Left renal pelvis (tissue), 4 donors: ENCODE results near the gene RASSF7. TPM values are rescaled to one million over a fixed set of nuclear protein-coding genes. Genes with fewer than 3 reads are reported as not detected.

ENCODE experiments used
- DNase-seq, 4 donors: peaks; one replicate each; pipeline ENCODE4 v3.0.0-alpha.2; 2013; ENCODE audit warnings: low read depth in 4 of 4, low spot score in 3 of 4
- polyA plus RNA-seq, 4 donors: library from polyadenylated mRNA; unstranded; fragments of 120-200 nt; gene quantifications; one replicate each; pipeline ENCODE4 v1.2.1, GENCODE V29; 2013; ENCODE audit not compliant: insufficient read length in 4 of 4

The RASSF7 gene
- polyA plus RNA-seq, 4 donors, result 6.0 to 69.8 (median 35.6) TPM

DNA sequence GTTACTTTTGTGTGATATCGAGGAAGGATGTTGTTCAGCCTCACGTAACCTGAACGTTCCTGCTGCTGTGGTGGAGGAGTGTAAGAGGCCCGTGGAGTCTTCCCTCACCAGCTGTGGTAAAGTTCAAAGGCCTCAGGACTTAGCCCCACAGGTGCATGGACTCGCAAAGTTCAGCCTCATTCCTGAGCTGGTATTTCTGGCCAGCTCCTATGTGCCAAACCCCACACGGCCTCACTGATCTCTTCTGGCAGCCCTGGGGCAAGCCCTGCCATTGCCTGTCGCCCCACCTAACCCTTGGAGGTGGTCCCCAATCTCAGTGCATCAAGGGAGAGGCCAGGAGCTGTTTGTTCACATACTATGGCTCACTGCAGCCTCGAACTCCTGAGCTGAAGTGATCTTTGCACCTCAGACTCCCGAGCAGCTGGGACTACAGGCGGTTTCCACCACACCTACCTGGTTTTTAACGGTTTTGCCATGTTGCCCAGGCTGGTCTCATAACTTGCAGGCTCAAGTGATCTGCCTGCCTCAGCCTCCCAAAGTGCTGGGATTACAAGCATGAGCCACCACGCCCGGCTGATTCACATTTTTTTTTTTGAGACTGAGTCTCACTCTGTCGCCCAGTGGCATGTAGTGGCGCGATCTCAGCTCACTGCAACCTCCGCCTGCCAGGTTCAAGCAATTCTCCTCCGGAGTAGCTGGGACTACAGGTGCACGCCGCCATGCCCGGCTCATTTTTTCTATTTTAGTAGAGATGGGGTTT, 17.7 kb downstream of the RASSF7 start:
- no peak for DNase-seq

- no peak for DNase-seq
Measured at GRCh38 chr11:579830-580601, 19.2 kb downstream of the RASSF7 start.

GRCh38 chr11:581342-581741, 20.6 kb downstream of the RASSF7 start:
- no peak for DNase-seq

DNA sequence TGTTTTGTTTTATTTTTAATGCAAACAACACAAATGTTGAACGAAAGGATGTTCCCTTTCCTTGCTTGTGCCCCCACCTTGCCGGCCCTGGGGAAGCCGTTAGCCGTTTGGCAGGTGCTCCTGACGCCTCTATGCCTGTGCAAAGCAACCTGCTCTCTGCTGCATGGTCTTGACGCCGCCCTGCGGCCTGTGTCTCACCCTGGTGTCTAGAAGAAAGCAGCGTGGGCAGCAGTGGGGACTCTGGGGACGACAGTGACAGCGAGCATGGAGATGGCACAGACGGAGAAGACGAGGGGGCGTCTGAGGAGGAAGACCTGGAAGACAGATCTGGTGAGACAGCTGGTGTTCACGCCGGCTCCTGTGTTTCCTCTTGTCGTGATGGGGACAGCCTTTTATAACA, 21.0 kb downstream of the RASSF7 start:
- no peak for DNase-seq

DNA sequence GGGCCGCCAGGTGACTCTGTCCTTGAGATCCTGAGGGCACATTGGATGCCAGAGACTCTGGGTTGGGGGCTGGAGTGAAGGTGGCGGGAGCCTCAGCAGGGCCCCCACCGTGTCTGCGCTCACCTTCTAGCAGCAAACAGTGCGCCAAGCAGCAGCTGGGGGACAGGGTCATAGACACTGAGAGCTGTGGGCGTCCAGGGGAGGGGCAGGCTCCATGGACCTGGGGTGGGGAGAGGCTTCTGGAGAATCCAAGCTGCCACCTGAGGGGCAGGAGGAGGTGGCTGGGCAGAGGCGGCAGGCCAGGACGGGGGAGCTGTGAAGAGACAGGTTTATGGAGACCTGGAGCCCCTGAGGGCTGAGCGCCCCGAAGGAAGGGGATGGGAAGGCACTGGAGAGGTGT, 23.5 kb downstream of the RASSF7 start:
- DNase-seq, result no peak

- DNase-seq, result no peak
Measured at GRCh38 chr11:586376-587316, 25.9 kb downstream of the RASSF7 start.

DNA sequence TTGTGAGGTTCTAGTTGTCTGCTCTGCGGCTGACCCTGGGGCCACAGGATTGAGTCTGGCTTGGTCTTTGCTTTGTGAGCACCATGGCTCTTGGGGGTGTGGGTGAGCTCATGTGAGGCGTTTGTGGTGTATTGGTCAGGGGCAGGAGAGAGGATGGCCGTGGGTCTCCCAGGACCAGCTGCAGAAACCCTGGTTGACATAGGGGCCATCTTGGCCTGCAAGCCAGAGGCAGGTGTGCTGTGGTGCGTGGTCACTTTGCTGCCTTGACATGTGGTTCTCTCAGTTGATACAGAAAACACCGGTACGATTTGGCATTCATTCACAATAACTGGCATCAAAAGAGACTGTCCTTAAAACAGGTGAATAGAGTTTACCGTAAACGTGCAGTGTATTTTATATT, 26.8 kb downstream of the RASSF7 start:
- no peak for DNase-seq

DNA sequence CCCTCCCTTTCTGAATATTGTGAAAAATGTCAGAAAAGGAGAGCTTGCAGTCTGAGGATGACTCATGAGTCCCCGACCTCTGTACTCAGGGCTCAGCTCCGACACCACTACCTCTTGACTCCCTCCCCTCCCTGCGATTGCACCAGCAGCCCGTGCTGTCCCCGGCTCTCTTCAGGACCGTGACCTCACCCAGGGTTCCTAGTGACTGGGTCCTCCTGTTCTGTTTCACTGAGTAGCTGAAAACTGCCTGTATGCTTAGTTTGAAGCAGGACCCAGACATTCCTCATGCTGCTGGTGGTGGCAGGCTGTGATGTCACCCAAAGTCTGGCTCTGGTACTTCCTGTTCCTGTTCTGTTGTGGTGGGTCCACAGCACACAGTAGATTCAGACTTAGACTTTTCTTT, 27.2 kb downstream of the RASSF7 start:
- no peak for DNase-seq

- no peak for DNase-seq
Measured at GRCh38 chr11:589798-590197, 29.0 kb downstream of the RASSF7 start.

DNA sequence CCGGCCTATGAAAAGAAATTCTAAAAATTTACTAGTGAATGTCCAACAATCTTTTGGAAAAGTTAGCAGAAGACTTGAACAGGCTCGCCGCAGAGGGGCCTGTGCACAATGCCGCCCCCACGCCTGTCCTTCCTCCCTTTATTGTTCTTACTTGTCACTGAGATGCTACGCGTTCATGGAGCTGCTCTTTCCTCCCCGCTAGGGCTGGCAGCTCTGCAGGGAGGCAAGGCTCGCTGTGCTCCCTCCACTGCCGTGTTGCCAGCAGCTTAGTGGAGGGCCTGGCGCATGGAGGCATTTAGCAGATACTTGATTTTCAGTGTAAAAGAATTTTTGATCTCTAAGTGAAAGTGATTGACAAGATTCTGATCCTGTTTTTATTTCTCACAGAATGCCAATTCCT, 30.2 kb downstream of the RASSF7 start:
- DNase-seq, result no peak

DNA sequence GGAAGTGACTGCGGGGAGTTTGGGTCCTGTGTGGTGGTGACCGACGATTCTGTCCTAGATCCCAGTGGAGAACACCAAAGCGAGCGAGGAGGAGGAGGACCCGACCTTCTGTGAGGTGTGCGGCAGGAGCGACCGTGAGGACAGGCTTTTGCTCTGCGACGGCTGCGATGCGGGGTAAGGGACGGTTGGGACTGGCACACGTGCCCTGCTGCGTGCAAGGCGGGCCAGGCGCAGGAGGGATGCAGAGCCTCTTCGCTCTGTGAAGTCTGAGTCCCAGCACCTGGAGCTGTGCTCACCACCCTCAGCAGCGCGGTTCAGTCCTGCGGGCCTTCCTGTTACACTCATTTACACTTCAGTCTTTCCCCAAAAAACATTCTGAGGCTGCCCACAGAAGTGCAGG, 31.7 kb downstream of the RASSF7 start:
- DNase-seq, result no peak

- DNase-seq, result no peak
Measured at GRCh38 chr11:592918-593317, 32.1 kb downstream of the RASSF7 start.

GRCh38 chr11:593347-593746, 32.6 kb downstream of the RASSF7 start:
- no peak for DNase-seq

DNA sequence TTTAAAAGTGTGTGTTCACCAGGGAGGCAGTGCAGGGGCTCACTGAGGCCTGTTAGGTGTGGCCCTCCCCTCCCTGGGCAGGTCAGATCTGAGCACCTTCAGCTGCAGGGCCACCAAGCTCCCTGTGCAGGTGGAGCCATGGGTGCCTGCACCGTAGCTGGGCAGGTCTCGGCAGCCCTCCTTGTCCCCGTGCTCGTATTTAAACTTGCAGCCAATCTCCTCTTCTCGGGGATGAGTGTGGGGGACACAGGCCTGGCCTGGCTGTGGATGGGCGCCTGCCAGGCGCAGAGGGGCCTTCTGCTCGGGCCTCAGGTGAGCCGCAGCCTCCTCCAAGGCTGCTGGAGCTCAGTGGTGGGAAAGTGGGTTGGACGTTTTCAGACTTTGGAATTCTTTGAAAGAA, 34.6 kb downstream of the RASSF7 start:
- DNase-seq, result no peak

GRCh38 chr11:596374-596773, 35.6 kb downstream of the RASSF7 start:
- DNase-seq, result no peak

GRCh38 chr11:597166-597725, 36.5 kb downstream of the RASSF7 start:
- no peak for DNase-seq

DNA sequence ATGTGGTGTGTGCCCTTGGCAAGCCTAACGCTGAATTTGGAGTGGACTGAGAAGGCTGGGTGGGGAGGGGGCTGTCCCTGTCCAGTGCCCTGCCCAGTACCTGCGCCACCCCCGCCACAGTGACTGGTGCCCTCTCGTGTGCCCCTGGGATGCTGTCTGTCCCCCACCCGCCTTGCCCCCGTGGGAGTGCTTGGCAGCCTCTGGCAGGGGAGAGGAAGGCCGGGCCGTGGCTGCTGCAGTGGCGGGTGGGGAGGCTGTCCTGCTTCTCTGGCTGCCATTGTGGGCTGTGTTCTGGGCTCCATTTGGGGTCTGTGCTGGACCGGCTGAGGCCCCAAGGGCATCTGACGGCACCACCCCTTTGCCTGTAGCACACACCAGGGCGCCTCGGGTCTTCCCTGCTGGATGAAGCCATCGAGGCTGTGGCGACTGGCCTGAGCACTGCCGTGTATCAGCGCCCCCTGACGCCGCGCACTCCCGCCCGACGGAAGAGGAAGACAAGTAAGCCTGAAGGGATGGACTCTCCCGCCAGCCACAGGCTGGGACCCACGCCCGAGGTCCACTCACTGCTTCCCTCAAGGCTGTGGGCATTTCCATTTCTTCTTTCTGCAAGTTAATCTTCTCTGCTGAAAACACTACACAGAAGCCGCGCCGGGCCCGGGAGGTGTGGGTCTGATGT, 37.4 kb downstream of the RASSF7 start:
- DNase-seq, result no peak

GRCh38 chr11:601573-602245, 40.9 kb downstream of the RASSF7 start:
- no peak for DNase-seq

DNA sequence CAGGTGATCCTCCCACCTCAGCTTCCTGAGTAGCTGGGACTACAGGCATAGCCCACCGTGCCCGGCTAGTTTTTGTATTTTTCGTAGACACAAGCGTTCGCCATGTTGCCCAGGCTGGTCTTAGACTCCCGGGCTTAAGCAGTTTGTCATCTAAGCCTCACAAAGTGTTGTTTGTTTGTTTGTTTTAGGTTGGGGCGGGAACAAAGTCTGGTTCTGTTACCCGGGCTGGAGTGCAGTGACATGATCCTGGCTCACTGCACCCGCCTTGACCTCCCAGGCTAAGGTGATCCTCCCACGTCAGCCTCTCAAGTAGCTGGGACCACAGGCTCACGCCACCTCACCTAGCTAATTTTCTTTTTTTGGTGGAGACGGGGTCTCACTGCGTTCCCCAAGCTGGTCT, 42.4 kb downstream of the RASSF7 start:
- DNase-seq, result no peak
